ENCODE results near the gene RAPGEF2. TPM values are rescaled to one million over a fixed set of nuclear protein-coding genes. Genes with fewer than 3 reads are reported as not detected.
"Not testable (repeated sequence)": the region's sequence is repeated elsewhere in the genome, so short reads cannot be mapped to it uniquely, and the experiment has no call there.

The RAPGEF2 gene
- total and polyA plus RNA-seq, 9 of the 15 experiments (the other 6 are each of a cell fraction or from before 2014, with no cell fraction given) = 3.1 to 32.6 (median 23.1) TPM

DNA sequence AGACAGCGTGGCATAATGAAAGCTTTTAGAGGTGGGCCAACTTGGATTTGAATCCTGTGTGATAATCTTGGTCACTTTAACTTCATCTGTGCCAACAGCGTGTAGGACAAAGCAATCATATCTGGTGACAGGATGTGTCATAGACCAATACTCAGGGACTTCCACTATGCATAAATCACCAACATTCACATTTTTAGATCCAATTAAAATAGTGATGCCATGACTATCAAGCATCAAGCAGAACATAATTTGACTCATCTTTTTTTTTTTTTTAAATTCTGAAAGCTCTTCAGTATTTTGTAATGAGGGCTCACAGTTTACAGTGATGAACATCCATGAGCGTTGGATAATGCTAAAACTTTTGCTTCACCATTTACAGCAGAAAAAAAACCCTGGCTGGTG, 27.3 kb upstream of the RAPGEF2 start:
- BruUV-seq (replicated peaks) = no TSS peak
- WGBS (ENCODE audit: insufficient coverage, low coverage, missing lambda C conversion rate) = 24% methylated on average over 3 of the region's 3 CpGs
- H3K36me3 ChIP-seq (ENCODE audit: control insufficient read depth, insufficient read depth, low read length) = no peaks in the 10 kb centered on the region
- no peaks in the 10 kb centered on the region for H3K27me3 ChIP-seq (ENCODE audit: control insufficient read depth in 2 of 2, insufficient read depth in 2 of 2, low read length in 2 of 2)
- ATAC-seq (no peak), FAIRE-seq (no peak), DNase-seq (ENCODE audit: extremely low read depth in 1 of 4, low spot score in 3 of 4) (no peak)
- no peaks in the 10 kb centered on the region for H3K9me3 ChIP-seq (replicated peaks; ENCODE audit: control insufficient read depth, insufficient read depth, low read depth, low read length)
- in situ Hi-C loops (cut with MboI) (no loop called here), intact Hi-C loops (cut with micrococcal nuclease) (no loop called here)
- ChIA-PET POLR2A (no interaction called here), CTCF (ENCODE audit: low intra/inter-chr PET ratio) (no interaction called here)
- no peak overlapping the region for H3K27ac ChIP-seq (ENCODE audit: extremely low read depth, low read depth, low read length)
- H3K4me3 ChIP-seq = no peak overlapping the region
- no peak overlapping the region for H3K9ac ChIP-seq (ENCODE audit: insufficient read depth in 1 of 2, low read depth in 2 of 2, low read length in 2 of 2)
- no peaks in the 10 kb centered on the region for H3K79me2 ChIP-seq (ENCODE audit: control insufficient read depth, insufficient read depth, low read length)
- no peak overlapping the region for H2AFZ ChIP-seq (ENCODE audit: low read depth, low read length)
- TF ChIP-seq THRAP3 (IDR thresholded peaks at IDR 0.05; ENCODE audit: borderline replicate concordance) (no peak), YBX1 (IDR thresholded peaks at IDR 0.05) (no peak), ZNF507 (tag; conservative IDR thresholded peaks at IDR 0.05) (no peak), TCF3 (CRISPR knock-in tag; IDR thresholded peaks at IDR 0.05) (no peak), RCOR1 (IDR thresholded peaks at IDR 0.05; ENCODE audit: borderline replicate concordance in 1 of 2, low read depth in 2 of 2, low read length in 2 of 2) (no peak), SIN3B (IDR thresholded peaks at IDR 0.05; ENCODE audit: low read depth) (no peak), PHF20 (IDR thresholded peaks at IDR 0.05; ENCODE audit: partially characterized antibody) (no peak), RUNX1 (IDR thresholded peaks at IDR 0.05; ENCODE audit: low read depth) (no peak), ZNF347 (CRISPR knock-in tag; IDR thresholded peaks at IDR 0.05; ENCODE audit: low read depth) (no peak), NFATC3 (IDR thresholded peaks at IDR 0.05) (no peak), GATAD2B (IDR thresholded peaks at IDR 0.05; ENCODE audit: borderline replicate concordance) (no peak), ATF4 (CRISPR knock-in tag; IDR thresholded peaks at IDR 0.05) (no peak)
- TF ChIP-seq, protein P1, sequence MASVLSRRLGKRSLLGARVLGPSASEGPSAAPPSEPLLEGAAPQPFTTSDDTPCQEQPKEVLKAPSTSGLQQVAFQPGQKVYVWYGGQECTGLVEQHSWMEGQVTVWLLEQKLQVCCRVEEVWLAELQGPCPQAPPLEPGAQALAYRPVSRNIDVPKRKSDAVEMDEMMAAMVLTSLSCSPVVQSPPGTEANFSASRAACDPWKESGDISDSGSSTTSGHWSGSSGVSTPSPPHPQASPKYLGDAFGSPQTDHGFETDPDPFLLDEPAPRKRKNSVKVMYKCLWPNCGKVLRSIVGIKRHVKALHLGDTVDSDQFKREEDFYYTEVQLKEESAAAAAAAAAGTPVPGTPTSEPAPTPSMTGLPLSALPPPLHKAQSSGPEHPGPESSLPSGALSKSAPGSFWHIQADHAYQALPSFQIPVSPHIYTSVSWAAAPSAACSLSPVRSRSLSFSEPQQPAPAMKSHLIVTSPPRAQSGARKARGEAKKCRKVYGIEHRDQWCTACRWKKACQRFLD (CRISPR knock-in tag; IDR thresholded peaks at IDR 0.05) = no peak
- H3K4me2 ChIP-seq (ENCODE audit: insufficient read depth, low read length) = no peak overlapping the region
- no peaks in the 10 kb centered on the region for H4K20me1 ChIP-seq (replicated peaks; ENCODE audit: control insufficient read depth, insufficient read depth, low read length)
- H3K4me1 ChIP-seq (replicated peaks in 1 of 2; ENCODE audit: control insufficient read depth in 2 of 2, insufficient read depth in 2 of 2, low read length in 2 of 2) = no peaks in the 10 kb centered on the region; a peak in 2 of 5 replicates
- H3K9me1 ChIP-seq (ENCODE audit: control insufficient read depth, insufficient read depth, low read length) = no peaks in the 10 kb centered on the region

DNA sequence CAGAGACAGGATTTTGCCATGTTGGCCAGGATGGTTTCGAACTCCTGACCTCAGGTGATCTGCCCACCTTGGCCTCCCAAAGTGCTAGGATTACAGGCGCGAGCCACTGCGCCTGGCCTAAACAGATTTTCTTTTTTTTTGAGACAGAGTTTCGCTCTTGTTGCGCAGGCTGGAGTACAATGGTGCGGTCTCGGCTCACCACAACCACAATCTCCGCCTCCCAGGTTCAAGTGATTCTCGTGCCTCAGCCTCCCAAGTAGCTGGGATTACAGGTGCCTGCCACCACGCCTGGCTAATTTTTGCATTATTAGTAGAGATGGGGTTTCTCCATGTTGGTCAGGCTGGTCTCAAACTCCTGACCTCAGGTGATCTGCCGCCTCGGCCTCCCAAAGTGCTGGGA, 25.9 kb upstream of the RAPGEF2 start:
- intact Hi-C loops (cut with micrococcal nuclease); H3K79me2 ChIP-seq (ENCODE audit: control insufficient read depth, insufficient read depth, low read length); H3K9me1 ChIP-seq (ENCODE audit: control insufficient read depth, insufficient read depth, low read length); DNase-seq (ENCODE audit: extremely low read depth in 1 of 4, low spot score in 3 of 4); H3K4me3 ChIP-seq; H3K4me1 ChIP-seq (replicated peaks in 1 of 2; ENCODE audit: control insufficient read depth in 2 of 2, insufficient read depth in 2 of 2, low read length in 2 of 2); BruUV-seq (replicated peaks); FAIRE-seq; CTCF ChIA-PET (ENCODE audit: low intra/inter-chr PET ratio); H3K9me3 ChIP-seq (replicated peaks; ENCODE audit: control insufficient read depth, insufficient read depth, low read depth, low read length); H3K27me3 ChIP-seq (ENCODE audit: control insufficient read depth in 2 of 2, insufficient read depth in 2 of 2, low read length in 2 of 2); H4K20me1 ChIP-seq (replicated peaks; ENCODE audit: control insufficient read depth, insufficient read depth, low read length); in situ Hi-C loops (cut with MboI); H2AFZ ChIP-seq (ENCODE audit: low read depth, low read length); H3K27ac ChIP-seq (ENCODE audit: extremely low read depth, low read depth, low read length); H3K36me3 ChIP-seq (ENCODE audit: control insufficient read depth, insufficient read depth, low read length); H3K9ac ChIP-seq (ENCODE audit: insufficient read depth in 1 of 2, low read depth in 2 of 2, low read length in 2 of 2); H3K4me2 ChIP-seq (ENCODE audit: insufficient read depth, low read length); ATAC-seq: not testable (repeated sequence)
- 84% methylated on average over 13 of the region's 13 CpGs for WGBS (ENCODE audit: insufficient coverage, low coverage, missing lambda C conversion rate)
- POLR2A ChIA-PET = interaction anchor here (0.6 to 0.8 kb wide), 2 partner anchors 19 to 36 kb away, joined by 3 read pairs; no protein-coding TSS in a partner anchor
